HepG2 (cell line): ENCODE results near the gene TADA2A. TPM values are rescaled to one million over a fixed set of nuclear protein-coding genes. Genes with fewer than 3 reads are reported as not detected.

Experiments used
- ATAC-seq: fragments of 200-7000 bp; cut with Tn5 transposase; 3 replicates; pipeline ENCODE4 v1.9.1; 2020; ENCODE audit warnings: mild to moderate bottlenecking, moderate library complexity
- BruUV-seq: library from RNA; stranded (reverse); fragments of 400-500 nt; replicated peaks from 2 replicates; lab custom pipeline; 2021; lab: Mats Ljungman, UMichigan
- CTCF ChIA-PET: fragments of 300-600 bp; formaldehyde crosslinking; extraction: SDS; loops from one replicate; lab custom pipeline; 2021; ENCODE audit warnings: low total read pairs, inconsistent platforms, low intra/inter-chr PET ratio; lab: Yijun Ruan, JAX
- POLR2A ChIA-PET: fragments of 350-600 bp; sonication (Branson Sonifier 250); formaldehyde crosslinking; loops from one replicate; lab custom pipeline; 2020; ENCODE audit warnings: antibody characterized with exemption, inconsistent platforms; lab: Yijun Ruan, JAX
- DNase-seq: peaks from one replicate; pipeline ENCODE4 v3.0.0-alpha.2; 2015; ENCODE audit warnings: low spot score
- FAIRE-seq: peaks from 3 replicates; lab custom pipeline; 2011; peaks lifted over from hg19 to GRCh38; lab: Jason Lieb, UNC
- H2AFZ ChIP-seq: one replicate; pipeline ENCODE4 v1.6.1; 2011; ENCODE audit warnings: low read length, inconsistent platforms
- H3K27ac ChIP-seq: fragments of 300-600 bp; 3 replicates; pipeline ENCODE4 v1.8.0; 2011; ENCODE audit warnings: mixed run types, mild to moderate bottlenecking, mixed read lengths, low read length, inconsistent platforms; ENCODE audit not compliant: insufficient read depth; ENCODE audit errors: extremely low read length
- H3K27me3 ChIP-seq, 2 experiments: fragments of 200-600 bp in 1 of 2; 2 replicates in 1 of 2; 3 replicates in 1 of 2; pipeline versions ENCODE4 v1.6.0 to v1.8.0; 2011; ENCODE audit warnings: low read length in 2 of 2, mild to moderate bottlenecking in 2 of 2, moderate library complexity in 2 of 2, inconsistent platforms in 1 of 2; ENCODE audit not compliant: insufficient read depth in 2 of 2, control insufficient read depth in 1 of 2
- H3K36me3 ChIP-seq, 2 experiments: fragments of 200-600 bp in 1 of 2; replicated peaks in 1 of 2; 2 replicates in 1 of 2; 3 replicates in 1 of 2; pipeline versions ENCODE4 v1.5.1 to v1.8.0; 2011; ENCODE audit warnings: low read length in 2 of 2, inconsistent platforms in 1 of 2; ENCODE audit not compliant: insufficient read depth in 2 of 2, control insufficient read depth in 1 of 2
- H3K4me1 ChIP-seq: 2 replicates; pipeline ENCODE4 v1.5.1; 2012; ENCODE audit warnings: low read length, inconsistent platforms; ENCODE audit not compliant: insufficient read depth
- H3K4me2 ChIP-seq: 2 replicates; pipeline ENCODE4 v1.6.0; 2011; ENCODE audit warnings: low read depth, low read length, inconsistent platforms
- H3K4me3 ChIP-seq, 3 experiments: fragments of 200-600 bp in 1 of 3; sonication (generic), shearing (Covaris generic) in 1 of 3; replicated peaks in 1 of 3; 2 replicates each; pipeline ENCODE4 v1.5.1; 2011 to 2016; ENCODE audit warnings: low read length in 3 of 3, inconsistent platforms in 2 of 3, low read depth in 2 of 3, mild to moderate bottlenecking in 2 of 3, control low read depth in 1 of 3, mixed read lengths in 1 of 3; ENCODE audit not compliant: insufficient read depth in 1 of 3
- H3K79me2 ChIP-seq: one replicate; pipeline ENCODE4 v1.6.1; 2011; ENCODE audit warnings: low read length, inconsistent platforms; ENCODE audit not compliant: insufficient read depth
- H3K9ac ChIP-seq: 2 replicates; pipeline ENCODE4 v1.6.0; 2011; ENCODE audit warnings: mild to moderate bottlenecking, low read depth, low read length, inconsistent platforms; ENCODE audit not compliant: insufficient read depth
- H3K9me3 ChIP-seq: 2 replicates; pipeline ENCODE4 v1.5.1; 2012; ENCODE audit warnings: mild to moderate bottlenecking, low read length
- H4K20me1 ChIP-seq: 2 replicates; pipeline ENCODE4 v1.6.0; 2011; ENCODE audit warnings: inconsistent platforms, mild to moderate bottlenecking, low read length, moderate library complexity; ENCODE audit not compliant: insufficient read depth
- AGO1 ChIP-seq: fragments of 200-400 bp; formaldehyde crosslinking; IDR thresholded peaks from 2 replicates; pipeline ENCODE4 v1.6.1; 2017; ENCODE audit warnings: mild to moderate bottlenecking, low read depth, low read length, moderate library complexity; ENCODE audit not compliant: poor library complexity, severe bottlenecking
- MTF1 ChIP-seq: sonication (generic); formaldehyde crosslinking; IDR thresholded peaks from 2 replicates; pipeline ENCODE4 v1.5.0; 2020; ENCODE audit warnings: missing genetic modification reagents
- ZFP37 ChIP-seq: sonication (generic); formaldehyde crosslinking; IDR thresholded peaks from 2 replicates; pipeline ENCODE4 v1.4.0; 2020; ENCODE audit warnings: missing genetic modification reagents, borderline replicate concordance
- ZNF382 ChIP-seq: sonication (generic); formaldehyde crosslinking; IDR thresholded peaks from 2 replicates; pipeline ENCODE4 v1.5.0; 2020; ENCODE audit warnings: missing genetic modification reagents, mild to moderate bottlenecking, borderline replicate concordance
- ZNF598 ChIP-seq: sonication (generic); formaldehyde crosslinking; IDR thresholded peaks from 2 replicates; pipeline ENCODE4 v1.5.1; 2020; ENCODE audit warnings: mild to moderate bottlenecking, missing genetic modification reagents, borderline replicate concordance
- WGBS: methylation state at CpG from one replicate; pipeline ENCODE4 v1.1.6; 2017; ENCODE audit warnings: low lambda C conversion rate; 5-methylcytosine and 5-hydroxymethylcytosine counted together
- in situ Hi-C: cut with HindIII; loops from 2 replicates; pipeline ENCODE4 v1.10.0; 2017; ENCODE audit warnings: low pct_unique_long_range_greater_than_20kb; ENCODE audit not compliant: extremely low pct_ligation_motif_present
- intact Hi-C: fragments of 100-400 bp; cut with micrococcal nuclease; formaldehyde crosslinking; loops from one replicate; pipeline ENCODE4 v1.10.0; 2022; ENCODE audit not compliant: unreplicated experiment
- polyA plus RNA-seq, 8 experiments: library from polyadenylated mRNA; depleted of rRNA in 3 of 8; stranded (reverse) in 7 of 8; unstranded in 1 of 8; fragments of >200 nt; fragmentation: Illumina TruSeq in 4 of 8; extraction: Trizol in 4 of 8; gene quantifications; 2 replicates each; pipeline versions ENCODE4 v1.2.1 to v1.2.3, GENCODE V29; 2011 to 2016; ENCODE audit warnings: low read depth in 4 of 8, missing spikeins in 1 of 8, mixed read lengths in 1 of 8; ENCODE audit not compliant: insufficient read depth in 1 of 8
- total RNA-seq, 5 experiments: library from RNA; depleted of rRNA; stranded (reverse); fragments of >200 nt; fragmentation: Illumina TruSeq; extraction: Trizol; gene quantifications; 2 replicates each; pipeline ENCODE4 v1.2.3, GENCODE V29; 2016; ENCODE audit warnings: low read depth in 1 of 5
- TF ChIP-seq, protein P1 (sequence below): sonication (generic); formaldehyde crosslinking; IDR thresholded peaks from 2 replicates; pipeline ENCODE4 v1.4.0; 2020; ENCODE audit warnings: mild to moderate bottlenecking, missing genetic modification reagents
- TF ChIP-seq, protein P2 (sequence below): fragments of 450-650 bp; IDR thresholded peaks from 2 replicates; pipeline ENCODE4 v1.6.1; 2017; ENCODE audit warnings: mild to moderate bottlenecking

The TADA2A gene
- total and polyA plus RNA-seq, 2 of the 13 experiments (the other 11 are each of a cell fraction or from before 2014, with no cell fraction given) = 8.0 to 14.0 TPM

DNA sequence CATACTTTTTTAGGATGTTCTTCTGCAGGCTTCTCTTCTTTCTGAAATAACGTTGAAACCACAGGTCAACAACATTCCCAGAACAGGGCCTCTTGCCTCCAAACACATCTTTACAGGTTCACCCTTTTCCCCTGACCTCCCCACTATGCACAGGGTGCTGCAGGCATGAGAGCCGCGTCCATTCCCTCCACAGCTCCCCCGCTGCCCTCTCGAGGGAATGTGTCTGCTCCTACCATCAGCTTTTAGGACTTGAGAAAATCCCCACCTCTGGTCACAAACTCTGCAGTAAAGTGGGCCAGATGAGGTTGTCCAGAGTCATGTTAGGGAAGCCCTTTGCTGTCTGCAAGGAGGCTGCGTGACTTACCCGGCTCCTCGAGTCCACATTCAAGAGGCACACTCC, 113.5 kb downstream of the TADA2A start:
- FAIRE-seq (no peak), ATAC-seq (no peak), DNase-seq (no peak)
- Histone ChIP-seq H3K4me1 (no peaks in the 10 kb centered on the region), H3K79me2 (no peaks in the 10 kb centered on the region), H3K4me3 (no peak overlapping the region), H4K20me1 (no peaks in the 10 kb centered on the region), H3K27ac (no peak overlapping the region), H3K9me3 (no peaks in the 10 kb centered on the region), H2AFZ (no peak overlapping the region), H3K4me2 (no peak overlapping the region), H3K9ac (no peak overlapping the region), H3K36me3 (peaks cover 5 to 46% of the 10 kb centered on the region in 2 experiments), H3K27me3 (no peaks in the 10 kb centered on the region)
- CTCF ChIA-PET = no interaction called here
- TF ChIP-seq ZNF598 (CRISPR knock-in tag) (no peak), ZFP37 (no peak), AGO1 (no peak)
- TF ChIP-seq, protein P1, sequence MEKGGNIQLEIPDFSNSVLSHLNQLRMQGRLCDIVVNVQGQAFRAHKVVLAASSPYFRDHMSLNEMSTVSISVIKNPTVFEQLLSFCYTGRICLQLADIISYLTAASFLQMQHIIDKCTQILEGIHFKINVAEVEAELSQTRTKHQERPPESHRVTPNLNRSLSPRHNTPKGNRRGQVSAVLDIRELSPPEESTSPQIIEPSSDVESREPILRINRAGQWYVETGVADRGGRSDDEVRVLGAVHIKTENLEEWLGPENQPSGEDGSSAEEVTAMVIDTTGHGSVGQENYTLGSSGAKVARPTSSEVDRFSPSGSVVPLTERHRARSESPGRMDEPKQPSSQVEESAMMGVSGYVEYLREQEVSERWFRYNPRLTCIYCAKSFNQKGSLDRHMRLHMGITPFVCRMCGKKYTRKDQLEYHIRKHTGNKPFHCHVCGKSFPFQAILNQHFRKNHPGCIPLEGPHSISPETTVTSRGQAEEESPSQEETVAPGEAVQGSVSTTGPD (CRISPR knock-in tag) = no peak
- intact Hi-C loops = loop anchor here (10.0 kb wide), 1 partner anchor 255 kb away; no protein-coding TSS in a partner anchor
- in situ Hi-C loops = no loop called here
- 93% methylated on average over 8 of the region's 8 CpGs for WGBS
- BruUV-seq = no TSS peak
- POLR2A ChIA-PET = no interaction called here

DNA sequence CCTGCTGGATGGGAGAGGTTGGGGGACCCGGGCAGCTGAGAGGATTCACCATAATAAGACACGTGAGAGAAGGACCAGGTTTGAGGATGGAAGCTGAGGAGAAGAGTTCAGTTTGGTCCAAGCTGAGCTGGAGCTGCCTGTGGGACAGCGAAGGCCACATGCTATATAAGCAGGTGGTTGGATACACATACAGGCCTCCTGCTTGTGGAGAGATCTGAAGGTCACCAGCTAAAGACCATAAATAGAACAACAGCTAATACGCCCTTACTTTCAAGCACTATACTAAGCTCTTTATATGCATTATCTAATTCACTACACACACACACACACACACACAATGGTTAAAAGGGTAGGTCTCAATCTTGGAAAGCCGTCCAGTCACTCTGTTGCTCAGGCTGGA, 115.1 kb downstream of the TADA2A start:
- Histone ChIP-seq H3K4me1 (no peaks in the 10 kb centered on the region), H3K27ac (no peak overlapping the region), H2AFZ (no peak overlapping the region), H3K9me3 (no peaks in the 10 kb centered on the region), H3K36me3 (peaks cover 5 to 46% of the 10 kb centered on the region in 2 experiments), H3K79me2 (no peaks in the 10 kb centered on the region), H3K4me3 (no peak overlapping the region), H4K20me1 (no peaks in the 10 kb centered on the region), H3K9ac (no peak overlapping the region), H3K4me2 (no peak overlapping the region), H3K27me3 (no peaks in the 10 kb centered on the region)
- ATAC-seq (no peak), DNase-seq (no peak), FAIRE-seq (no peak)
- intact Hi-C loops = loop anchor here (10.0 kb wide), 1 partner anchor 253 kb away; no protein-coding TSS in a partner anchor
- 100% methylated on average over 5 of the region's 5 CpGs for WGBS
- ChIA-PET POLR2A (no interaction called here), CTCF (no interaction called here)
- no TSS peak for BruUV-seq
- in situ Hi-C loops = no loop called here
- TF ChIP-seq ZNF382 (CRISPR knock-in tag) (no peak), MTF1 (no peak)
- TF ChIP-seq, protein P2, sequence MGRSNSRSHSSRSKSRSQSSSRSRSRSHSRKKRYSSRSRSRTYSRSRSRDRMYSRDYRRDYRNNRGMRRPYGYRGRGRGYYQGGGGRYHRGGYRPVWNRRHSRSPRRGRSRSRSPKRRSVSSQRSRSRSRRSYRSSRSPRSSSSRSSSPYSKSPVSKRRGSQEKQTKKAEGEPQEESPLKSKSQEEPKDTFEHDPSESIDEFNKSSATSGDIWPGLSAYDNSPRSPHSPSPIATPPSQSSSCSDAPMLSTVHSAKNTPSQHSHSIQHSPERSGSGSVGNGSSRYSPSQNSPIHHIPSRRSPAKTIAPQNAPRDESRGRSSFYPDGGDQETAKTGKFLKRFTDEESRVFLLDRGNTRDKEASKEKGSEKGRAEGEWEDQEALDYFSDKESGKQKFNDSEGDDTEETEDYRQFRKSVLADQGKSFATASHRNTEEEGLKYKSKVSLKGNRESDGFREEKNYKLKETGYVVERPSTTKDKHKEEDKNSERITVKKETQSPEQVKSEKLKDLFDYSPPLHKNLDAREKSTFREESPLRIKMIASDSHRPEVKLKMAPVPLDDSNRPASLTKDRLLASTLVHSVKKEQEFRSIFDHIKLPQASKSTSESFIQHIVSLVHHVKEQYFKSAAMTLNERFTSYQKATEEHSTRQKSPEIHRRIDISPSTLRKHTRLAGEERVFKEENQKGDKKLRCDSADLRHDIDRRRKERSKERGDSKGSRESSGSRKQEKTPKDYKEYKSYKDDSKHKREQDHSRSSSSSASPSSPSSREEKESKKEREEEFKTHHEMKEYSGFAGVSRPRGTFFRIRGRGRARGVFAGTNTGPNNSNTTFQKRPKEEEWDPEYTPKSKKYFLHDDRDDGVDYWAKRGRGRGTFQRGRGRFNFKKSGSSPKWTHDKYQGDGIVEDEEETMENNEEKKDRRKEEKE = no peak
